GM13976 (cell line): ENCODE results near the gene EIF3CL.
"Not testable (repeated sequence)": the region's sequence is repeated elsewhere in the genome, so short reads cannot be mapped to it uniquely, and the experiment has no call there.

Source experiments
- DNase-seq: peaks from one replicate; pipeline ENCODE4 v3.0.0; 2012; ENCODE audit warnings: low spot score
- in situ Hi-C: fragments of 300-500 bp; cut with MboI; formaldehyde crosslinking; loops from one replicate; pipeline ENCODE4 v1.12.0; 2022; ENCODE audit warnings: low sequenced_read_pairs, mixed read lengths, inconsistent platforms; ENCODE audit not compliant: unreplicated experiment

Gene EIF3CL, protein sequence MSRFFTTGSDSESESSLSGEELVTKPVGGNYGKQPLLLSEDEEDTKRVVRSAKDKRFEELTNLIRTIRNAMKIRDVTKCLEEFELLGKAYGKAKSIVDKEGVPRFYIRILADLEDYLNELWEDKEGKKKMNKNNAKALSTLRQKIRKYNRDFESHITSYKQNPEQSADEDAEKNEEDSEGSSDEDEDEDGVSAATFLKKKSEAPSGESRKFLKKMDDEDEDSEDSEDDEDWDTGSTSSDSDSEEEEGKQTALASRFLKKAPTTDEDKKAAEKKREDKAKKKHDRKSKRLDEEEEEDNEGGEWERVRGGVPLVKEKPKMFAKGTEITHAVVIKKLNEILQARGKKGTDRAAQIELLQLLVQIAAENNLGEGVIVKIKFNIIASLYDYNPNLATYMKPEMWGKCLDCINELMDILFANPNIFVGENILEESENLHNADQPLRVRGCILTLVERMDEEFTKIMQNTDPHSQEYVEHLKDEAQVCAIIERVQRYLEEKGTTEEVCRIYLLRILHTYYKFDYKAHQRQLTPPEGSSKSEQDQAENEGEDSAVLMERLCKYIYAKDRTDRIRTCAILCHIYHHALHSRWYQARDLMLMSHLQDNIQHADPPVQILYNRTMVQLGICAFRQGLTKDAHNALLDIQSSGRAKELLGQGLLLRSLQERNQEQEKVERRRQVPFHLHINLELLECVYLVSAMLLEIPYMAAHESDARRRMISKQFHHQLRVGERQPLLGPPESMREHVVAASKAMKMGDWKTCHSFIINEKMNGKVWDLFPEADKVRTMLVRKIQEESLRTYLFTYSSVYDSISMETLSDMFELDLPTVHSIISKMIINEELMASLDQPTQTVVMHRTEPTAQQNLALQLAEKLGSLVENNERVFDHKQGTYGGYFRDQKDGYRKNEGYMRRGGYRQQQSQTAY

GRCh38 chr16:28403220-28404072 is at the start of gene EIF3CL:
EIF3CL (minus strand) TSS chr16:28403841; CDS start chr16:28403618, 223 bp downstream.
- DNase-seq, in situ Hi-C loops: not testable (repeated sequence)

DNA sequence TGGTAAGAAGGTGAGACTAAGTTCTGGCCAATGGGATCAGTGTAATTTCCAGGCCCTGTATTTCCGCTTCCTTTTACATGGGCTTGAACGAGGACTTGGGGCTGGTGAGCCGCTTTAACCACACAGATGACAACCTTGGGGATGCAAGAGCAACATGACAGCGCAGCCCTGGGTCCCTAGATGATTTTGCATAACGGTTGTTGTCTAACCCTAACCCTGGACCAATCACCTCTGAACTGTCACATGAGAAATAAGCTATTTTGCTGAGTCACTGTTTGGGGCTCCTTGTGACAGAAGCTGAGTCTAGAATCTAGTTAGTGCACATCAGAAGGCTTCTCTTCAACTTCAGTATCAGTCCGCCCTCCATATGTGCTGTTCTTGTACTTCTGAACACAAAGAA is 43.4 kb upstream of the EIF3CL start:
- in situ Hi-C loops = not testable (repeated sequence)

DNA sequence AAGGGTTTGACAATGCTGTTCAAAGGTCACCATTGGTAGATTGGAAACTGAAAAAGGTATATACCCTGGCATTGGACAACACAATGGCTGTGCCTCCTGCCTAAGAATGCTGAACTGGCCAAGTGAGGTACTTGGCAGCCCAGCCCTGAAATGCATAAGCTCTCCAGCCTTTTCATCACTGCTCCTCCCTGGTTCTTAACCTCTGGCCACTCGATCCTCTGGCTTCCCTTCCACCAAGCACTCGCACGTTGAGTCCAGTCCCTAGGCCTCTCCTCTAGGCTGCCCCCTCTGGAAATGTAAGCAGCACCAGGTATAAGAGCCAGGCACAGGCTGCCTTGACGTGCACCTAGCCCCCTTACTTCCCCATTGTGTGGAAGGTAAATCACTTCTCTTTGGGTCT is 42.7 kb upstream of the EIF3CL start:
- in situ Hi-C loops, DNase-seq: not testable (repeated sequence)

More for the DNA sequence above, 43.4 kb upstream of the EIF3CL start:
- not testable (repeated sequence) for DNase-seq

DNA sequence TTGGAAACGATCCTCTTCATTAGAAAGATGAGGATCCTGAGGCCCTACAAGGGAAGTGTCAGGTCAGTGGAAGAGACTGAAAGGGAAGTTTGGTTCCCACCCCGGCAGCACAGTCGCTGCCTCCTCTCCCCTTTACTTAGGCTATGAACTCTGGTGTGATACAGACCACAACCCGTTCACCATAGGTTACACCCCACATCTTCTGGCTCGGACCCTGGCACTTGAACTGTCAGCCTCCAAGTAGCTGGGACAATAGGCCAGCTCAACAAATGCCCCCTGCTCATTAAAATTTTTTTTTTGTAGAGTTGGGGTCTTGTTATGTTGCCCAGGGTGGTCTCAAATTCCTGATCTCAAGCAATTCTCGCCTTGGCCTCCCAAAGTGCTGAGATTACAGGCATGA is 40.3 kb upstream of the EIF3CL start:
- in situ Hi-C loops, DNase-seq: not testable (repeated sequence)

DNA sequence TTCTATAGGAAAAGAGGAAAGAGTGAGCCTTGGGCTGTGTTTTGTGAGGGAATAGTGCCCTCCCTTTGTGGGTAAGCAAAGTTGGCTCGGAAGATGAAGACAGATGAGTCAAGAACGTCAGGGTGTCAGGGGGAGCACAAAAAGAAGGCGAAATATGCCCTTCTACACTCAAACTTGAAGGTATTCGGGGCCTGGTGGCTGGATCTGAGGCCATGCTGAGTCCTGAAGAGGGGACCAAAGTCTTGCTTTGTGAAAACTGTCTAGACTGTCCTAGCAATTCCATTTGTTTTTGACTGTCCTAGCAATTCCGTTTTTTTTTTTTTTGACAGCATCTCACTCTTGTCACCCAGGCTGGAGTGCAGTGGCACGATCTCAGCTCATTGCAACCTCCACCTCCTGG is 35.3 kb upstream of the EIF3CL start:
- in situ Hi-C loops, DNase-seq: not testable (repeated sequence)

DNA sequence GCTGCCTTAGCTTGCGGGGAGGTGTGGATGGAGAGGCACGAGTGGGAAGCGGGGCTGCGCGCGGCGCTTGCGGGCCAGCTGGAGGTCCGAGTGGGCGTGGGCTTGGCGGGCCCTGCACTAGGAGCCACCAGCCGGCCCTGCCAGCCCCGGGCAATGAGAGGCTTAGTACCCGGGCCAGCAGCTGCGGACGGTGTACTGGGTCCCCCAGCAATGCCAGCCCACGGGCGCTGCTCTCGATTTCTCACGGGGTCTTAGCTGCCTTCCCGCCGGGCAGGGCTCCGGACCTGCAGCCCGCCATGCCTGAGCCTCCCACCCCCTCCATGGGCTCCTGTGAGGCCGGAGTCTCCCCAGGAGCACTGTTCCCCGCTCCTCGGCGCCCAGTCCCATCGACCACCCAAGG is 31.7 kb upstream of the EIF3CL start:
- DNase-seq, in situ Hi-C loops: not testable (repeated sequence)

GRCh38 chr16:28426060-28426680 is 22.5 kb upstream of the EIF3CL start:
- in situ Hi-C loops, DNase-seq: not testable (repeated sequence)

GRCh38 chr16:28421071-28421750 is 17.6 kb upstream of the EIF3CL start:
- in situ Hi-C loops, DNase-seq: not testable (repeated sequence)

DNA sequence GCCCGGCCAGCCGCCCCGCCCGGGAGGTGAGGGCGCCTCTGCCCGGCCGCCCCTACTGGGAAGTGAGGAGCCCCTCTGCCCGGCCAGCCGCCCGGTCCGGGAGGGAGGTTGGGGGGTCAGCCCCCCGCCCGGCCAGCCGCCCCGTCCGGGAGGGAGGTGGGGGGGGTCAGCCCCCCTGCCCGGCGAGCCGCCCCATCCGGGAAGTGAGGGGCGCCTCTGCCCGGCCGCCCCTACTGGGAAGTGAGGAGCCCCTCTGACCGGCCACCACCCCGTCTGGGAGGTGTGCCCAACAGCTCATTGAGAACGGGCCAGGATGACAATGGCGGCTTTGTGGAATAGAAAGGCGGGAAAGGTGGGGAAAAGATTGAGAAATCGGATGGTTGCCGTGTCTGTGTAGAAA is 13.4 kb upstream of the EIF3CL start:
- DNase-seq, in situ Hi-C loops: not testable (repeated sequence)

- in situ Hi-C loops, DNase-seq: not testable (repeated sequence)
These were observed 10.9 kb upstream of the EIF3CL start for GRCh38 chr16:28414530-28414929.

- DNase-seq, in situ Hi-C loops: not testable (repeated sequence)
These were observed 9.9 kb upstream of the EIF3CL start for GRCh38 chr16:28413585-28413984.

DNA sequence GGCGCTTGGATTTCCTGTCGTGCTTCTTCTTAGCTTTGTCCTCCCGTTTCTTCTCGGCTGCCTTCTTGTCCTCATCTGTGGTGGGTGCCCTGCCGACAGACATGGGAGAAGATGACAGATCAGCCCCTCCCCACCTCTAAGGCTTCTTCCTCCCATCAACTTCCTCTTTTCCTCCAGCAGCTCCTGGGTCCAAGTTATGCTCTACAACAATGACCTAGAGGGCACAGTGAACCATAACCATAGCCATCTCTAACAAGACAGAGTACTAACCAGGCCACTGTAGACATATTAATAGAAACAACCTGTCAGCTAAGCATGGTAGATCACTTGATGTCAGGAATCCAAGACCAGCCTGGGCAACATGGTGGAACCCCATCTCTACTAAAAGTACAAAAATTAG is 11.6 kb downstream of the EIF3CL start:
- DNase-seq, in situ Hi-C loops: not testable (repeated sequence)

DNA sequence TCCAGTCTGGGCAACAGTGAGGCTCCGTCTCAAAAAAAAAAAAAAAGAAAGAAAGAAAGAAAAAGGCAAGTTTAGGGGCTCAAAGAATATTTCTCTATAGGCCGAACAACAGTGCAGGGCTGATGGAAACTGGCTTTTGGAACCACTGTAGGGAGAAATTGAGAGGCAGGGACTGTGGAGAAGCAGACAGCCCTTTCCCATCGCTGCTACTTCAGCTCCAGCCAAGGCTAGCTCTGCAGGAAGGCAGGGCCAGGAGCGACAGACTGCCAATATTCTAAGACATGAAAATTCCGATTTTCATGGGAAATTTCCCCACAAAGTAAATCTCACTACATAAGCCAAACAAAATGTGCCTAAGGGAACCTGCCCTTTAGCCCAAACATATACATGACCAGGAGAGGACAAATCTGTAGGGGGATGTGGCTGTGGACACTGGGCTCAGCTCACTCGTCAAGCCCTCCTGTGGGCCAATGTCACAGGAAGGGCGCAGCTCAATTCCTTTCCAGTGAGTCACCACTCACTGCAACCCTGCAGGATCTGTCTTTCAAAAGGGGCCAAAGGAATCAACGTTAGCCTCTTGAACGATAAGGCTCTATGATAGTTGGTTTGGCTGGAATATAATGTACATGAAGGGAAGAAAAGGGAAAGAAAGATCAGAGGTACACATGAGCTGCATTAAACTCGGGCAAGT is 21.3 kb downstream of the EIF3CL start:
- in situ Hi-C loops, DNase-seq: not testable (repeated sequence)

DNA sequence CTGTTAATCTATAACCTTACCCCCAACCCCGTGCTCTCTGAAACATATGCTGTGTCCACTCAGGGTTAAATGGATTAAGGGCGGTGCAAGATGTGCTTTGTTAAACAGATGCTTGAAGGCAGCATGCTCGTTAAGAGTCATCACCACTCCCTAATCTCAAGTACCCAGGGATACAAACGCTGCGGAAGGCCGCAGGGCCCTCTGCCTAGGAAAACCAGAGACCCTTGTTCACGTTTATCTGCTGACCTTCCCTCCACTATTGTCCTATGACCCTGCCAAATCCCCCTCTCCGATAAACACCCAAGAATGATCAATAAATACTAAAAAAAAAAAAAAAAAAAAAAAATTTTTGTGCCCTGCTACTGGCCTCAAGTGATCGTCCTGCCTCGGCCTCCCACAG is 25.8 kb downstream of the EIF3CL start:
- in situ Hi-C loops, DNase-seq: not testable (repeated sequence)

DNA sequence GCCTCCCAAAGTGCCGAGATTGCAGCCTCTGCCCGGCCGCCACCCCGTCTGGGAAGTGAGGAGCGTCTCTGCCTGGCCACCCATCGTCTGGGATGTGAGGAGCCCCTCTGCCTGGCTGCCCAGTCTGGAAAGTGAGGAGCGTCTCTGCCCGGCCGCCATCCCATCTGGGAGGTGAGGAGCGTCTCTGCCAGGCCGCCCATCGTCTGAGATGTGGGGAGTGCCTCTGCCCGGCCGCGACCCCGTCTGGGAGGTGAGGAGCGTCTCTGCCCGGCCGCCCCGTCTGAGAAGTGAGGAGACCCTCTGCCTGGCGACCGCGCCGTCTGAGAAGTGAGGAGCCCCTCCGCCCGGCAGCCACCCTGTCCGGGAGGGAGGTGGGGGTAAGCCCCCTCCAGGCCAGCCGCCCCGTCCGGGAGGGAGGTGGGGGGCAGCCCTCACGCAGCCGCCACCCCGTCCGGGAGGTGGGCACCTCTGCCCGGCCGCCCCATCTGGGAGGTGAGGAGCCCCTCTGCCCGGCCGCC is 26.5 kb downstream of the EIF3CL start:
- in situ Hi-C loops, DNase-seq: not testable (repeated sequence)

GRCh38 chr16:28375115-28375514 is 28.5 kb downstream of the EIF3CL start:
- in situ Hi-C loops, DNase-seq: not testable (repeated sequence)
